GM18907 (cell line): ENCODE data around the gene ADGRD2.
"Not testable (repeated sequence)": the region's sequence is repeated elsewhere in the genome, so short reads cannot be mapped to it uniquely, and the experiment has no call there.

ENCODE experiments used
- ATAC-seq: cut with Tn5 transposase; IDR thresholded peaks from one replicate; pipeline ENCODE4 v1.9.1; 2021; ENCODE audit warnings: mild to moderate bottlenecking, moderate library complexity; ENCODE audit not compliant: unreplicated experiment

ADGRD2 gene, protein sequence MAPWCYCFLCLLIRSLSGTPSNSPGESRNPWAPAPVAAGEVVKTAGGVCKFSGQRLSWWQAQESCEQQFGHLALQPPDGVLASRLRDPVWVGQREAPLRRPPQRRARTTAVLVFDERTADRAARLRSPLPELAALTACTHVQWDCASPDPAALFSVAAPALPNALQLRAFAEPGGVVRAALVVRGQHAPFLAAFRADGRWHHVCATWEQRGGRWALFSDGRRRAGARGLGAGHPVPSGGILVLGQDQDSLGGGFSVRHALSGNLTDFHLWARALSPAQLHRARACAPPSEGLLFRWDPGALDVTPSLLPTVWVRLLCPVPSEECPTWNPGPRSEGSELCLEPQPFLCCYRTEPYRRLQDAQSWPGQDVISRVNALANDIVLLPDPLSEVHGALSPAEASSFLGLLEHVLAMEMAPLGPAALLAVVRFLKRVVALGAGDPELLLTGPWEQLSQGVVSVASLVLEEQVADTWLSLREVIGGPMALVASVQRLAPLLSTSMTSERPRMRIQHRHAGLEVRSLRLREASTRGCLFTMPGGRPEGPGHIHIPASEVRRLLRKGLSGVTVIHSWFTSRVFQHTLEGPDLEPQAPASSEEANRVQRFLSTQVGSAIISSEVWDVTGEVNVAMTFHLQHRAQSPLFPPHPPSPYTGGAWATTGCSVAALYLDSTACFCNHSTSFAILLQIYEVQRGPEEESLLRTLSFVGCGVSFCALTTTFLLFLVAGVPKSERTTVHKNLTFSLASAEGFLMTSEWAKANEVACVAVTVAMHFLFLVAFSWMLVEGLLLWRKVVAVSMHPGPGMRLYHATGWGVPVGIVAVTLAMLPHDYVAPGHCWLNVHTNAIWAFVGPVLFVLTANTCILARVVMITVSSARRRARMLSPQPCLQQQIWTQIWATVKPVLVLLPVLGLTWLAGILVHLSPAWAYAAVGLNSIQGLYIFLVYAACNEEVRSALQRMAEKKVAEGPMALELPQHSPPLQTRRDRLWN

DNA sequence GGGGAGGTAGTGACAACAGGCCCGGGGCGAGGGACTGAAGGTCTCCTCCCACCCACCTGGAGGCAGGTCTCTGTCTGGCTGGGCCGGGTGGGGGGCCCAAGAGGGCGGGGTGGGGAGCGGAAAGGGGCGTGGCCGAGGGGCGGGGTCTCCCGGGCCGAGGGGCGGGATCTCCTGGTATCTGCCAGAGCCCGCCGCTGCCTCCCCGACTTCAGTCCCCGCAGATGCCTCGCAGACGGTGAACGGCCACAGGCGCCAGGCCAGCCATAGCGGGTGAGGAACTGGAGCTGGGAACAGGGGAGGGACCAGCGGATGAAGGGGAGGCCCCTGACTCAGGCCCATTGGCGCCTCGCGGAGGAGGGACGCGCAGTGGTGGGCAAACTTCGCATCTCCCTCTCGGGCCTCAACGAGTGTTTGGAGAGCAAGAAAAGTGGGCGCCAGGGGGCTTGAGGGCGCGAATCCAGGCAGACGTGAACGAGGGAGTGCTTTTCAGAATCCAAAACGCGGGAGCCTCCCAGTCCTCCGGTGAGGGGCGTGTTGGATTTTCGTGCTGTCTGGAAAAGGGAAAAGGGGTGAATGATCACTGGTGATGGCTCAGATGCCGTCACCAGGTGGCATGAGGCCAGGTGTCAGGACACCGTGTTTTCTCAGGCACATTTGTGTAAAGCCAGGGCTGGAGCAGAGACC, at the start of gene ADGRD2:
Gene ADGRD2 (plus strand): TSS at position 211 of the 684 bp plus-strand sequence. CDS start 1,216 bp downstream, outside the sequence.
- no peak for ATAC-seq

DNA sequence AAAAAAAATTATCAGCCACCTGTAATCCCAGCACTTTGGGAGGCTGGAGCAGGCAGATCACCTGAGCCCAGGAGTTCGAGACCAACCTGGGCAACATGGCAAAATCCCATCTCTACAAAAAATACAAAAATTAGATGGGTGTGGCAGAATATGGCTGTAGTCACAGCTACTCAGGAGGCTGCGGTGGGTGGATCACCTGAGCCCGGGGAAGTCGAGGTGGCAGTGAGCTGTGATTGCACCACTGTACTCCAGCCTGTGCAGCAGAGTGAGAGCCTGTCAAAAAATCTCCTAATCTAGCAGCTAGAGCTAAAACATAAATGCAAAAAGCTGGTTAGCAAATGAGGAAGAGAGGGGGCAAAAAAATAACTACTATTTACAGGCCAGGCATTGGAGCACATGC, 47.0 kb upstream of the ADGRD2 start:
- no peak for ATAC-seq

DNA sequence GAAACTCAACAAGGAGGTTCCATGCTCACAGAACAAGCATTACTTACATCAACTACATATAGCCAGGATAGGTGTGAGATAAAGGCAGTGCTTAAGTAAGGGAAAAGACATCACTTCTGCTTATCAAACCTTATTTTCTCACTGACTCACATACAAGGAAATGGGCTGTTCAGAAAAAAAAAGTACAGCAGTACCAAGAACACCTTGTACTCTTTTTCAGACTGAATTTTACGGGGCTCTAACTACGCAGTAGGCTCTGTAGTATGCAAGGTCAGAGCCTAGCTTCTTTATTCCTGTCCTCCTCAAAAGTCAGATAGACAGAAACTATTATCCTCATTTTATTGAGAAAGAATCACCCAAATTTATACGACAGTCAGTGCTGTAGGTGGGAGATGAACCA, 40.8 kb upstream of the ADGRD2 start:
- ATAC-seq, result no peak

DNA sequence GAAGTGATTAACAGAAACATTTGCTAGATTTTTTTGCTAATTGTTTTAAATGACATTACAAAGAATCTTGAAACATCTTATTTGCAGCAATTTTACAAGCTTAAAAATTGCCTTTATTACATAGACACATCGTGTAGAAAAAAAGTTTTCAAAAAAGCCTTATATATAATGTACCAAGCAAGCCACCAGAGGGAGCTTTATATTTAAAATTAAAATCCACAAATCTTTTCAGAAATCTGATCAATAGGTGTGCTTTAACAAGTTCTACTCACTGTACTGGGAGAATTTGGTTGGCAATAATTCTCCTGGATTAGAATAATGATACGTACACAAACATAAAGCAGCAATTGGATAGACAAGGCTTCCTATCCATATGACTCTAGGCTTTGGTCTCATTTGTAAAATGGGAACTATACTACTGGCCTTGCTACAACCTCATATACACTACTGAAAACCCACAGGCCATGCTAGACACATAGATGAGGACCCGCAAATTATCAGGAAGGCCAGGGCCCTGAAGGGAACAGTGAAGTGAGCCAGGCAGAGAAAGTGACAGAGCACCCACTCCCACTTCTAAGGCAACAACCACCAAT, 39.8 kb upstream of the ADGRD2 start:
- no peak for ATAC-seq

DNA sequence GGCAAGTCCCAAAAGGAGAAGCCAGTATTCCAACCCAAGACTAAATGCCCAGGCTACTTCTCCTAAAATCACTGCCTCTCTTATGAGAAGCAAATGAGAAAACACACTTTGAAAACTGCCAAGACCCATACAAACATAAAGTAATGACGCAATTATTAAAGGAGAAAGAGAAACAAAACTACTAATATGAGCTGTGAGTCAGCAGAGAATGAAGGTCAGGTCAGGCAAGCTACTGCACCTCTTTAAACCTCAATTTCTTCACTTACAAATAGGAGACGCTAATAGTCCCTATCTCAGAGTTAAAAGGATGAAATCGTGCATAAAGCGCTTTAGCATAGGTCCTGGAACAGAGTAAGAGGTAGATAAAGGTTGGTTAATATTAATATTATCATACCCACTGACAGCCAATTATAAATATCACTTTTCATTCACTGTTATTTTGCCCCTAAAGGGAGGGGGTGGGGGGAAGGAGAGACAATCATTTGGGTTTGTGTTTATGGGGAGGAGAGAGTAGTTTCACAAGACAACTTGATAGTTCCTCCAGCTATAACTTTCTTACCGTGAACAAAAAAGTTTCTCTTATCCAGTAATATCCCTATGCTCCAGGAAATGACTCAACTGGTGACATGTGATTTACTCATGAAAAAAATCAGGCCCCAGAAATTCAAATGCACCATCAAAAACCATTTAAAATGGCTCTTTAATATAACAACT, 38.6 kb upstream of the ADGRD2 start:
- ATAC-seq, result no peak

DNA sequence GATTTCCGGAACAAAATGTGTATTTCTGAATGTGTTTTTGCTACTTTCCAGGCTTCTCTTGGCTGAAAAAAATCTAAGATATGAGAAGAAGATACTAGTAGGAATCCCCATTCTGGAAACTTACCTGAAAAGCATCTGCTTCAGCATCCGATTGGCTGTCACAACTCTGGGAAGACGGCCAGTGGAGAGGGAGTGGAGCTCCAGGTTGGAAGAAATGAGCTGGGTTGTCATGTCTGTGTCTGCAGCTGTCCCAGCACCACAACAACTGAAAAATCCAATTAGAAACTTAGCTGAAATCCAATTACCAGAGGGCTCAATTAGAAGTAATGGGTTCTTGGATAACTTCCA, 38.0 kb upstream of the ADGRD2 start:
- no peak for ATAC-seq

DNA sequence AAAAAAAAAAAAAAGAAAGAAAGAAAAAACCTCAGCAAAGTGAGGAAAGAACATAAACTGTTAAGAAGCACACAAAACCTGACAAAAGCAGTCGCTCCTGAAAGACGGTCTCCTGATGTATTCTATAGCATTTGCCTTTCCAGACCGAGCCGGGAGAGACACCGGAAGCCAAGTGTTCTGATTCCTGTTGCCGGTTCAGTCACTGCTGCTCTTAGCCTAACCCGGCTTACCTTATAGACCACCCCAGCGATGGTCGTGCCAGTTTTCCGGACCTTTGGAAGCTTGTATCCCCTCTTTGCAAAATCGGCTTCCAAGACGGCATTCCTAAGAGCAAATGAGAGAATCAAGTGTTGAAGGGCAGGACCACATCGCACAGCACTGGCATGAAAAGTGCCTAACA, 35.6 kb upstream of the ADGRD2 start:
- no peak for ATAC-seq

DNA sequence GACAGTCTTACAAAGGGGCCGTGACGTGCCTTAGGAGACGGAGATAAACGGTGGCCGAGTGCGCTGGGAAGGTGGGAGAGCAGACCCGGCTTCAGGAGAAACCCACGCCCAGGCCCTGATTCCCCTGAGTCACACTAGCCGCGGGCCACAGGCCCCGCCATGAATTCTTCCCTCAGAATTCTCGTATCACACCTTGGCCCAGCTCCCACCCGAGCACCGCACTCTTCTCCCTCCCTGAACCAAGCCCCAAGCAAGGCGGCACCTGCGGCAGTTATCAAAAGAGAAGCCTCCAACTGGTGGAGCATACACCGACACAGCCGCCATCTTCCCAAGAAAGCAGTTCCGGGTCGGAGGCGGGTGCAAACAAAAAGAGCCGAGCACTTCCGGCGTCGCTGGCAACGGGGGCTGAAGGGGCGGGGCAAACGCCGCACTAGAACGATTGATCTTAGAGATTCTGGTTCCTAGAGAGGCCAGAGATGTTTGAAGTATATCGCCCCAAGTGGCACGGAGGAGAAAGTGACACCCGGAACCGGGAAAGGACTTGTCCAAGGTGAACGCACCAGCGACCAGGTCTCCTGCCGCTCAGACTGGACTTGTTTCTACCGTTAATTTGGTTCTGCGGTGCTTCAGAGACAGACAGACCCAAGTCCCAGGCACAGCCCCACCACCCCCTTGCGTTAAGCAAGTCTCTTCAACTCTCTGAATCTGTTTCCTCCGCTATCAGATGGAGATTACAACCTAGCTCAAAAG, 35.0 kb upstream of the ADGRD2 start, which contains the start of gene PSMB7:
Gene PSMB7 (minus strand): TSS at position 341 of the 750 bp plus-strand sequence. CDS start 17 bp downstream, at position 324.
- ATAC-seq, result peak; percentile 93

DNA sequence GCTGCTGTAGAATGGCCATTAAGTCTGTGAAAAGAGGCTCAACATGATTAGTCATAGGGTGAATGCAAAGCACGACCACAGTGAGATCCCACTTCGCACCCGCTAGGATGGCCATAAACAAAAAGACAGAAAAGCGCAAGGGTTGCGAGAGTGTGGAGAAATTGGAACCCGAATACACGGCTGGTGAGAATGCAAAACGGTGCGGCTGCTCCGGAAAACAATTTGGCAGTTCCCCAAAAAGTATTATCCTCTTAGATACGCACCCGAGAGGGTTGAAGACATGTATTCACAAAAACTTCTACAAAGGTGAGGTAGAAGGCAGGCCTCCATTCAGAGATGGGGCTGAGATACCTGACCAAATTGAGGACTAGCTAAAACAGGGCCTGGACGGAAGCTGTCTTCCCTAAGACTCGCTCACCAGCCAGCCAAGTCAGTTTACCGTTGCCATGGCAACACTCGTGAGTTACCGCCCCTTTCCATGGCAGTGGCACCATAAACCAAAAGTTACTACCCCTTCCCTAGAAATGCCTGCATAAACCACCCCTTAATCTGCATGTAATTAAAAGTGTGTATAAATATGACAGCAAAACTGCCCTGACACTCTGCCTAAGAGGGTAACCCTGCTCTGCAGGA, 34.3 kb upstream of the ADGRD2 start:
- no peak for ATAC-seq

DNA sequence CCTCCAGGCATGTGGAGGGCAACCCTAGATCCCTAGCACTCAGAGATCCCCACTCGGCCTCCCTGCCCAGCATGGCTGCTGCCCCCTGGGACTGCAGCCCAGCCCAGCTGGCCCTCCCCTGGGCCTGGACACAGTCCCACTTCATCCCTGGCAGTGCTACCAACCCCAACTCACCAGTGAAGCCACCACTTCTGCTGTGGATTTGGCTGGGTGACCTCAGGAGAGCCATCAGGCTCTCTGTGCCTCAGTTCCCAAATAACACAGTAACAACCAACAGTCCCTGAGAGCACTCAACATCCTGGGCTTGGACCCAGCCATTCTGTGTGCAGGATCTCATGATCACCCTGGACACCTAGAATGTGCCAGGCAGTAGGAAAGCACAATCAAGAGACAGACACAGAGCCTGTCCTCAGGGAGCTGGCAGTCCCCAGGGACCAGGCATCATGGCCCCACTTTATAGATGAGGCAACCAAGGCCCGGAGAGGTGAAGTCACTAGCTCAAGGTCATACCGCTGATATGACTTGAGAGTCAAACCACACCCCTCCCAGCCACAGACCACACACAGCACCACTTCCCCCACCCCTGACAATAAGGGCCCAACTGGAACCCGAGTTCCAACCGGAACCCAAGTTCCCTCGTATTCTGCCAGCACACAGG, 30.3 kb upstream of the ADGRD2 start:
- no peak for ATAC-seq

DNA sequence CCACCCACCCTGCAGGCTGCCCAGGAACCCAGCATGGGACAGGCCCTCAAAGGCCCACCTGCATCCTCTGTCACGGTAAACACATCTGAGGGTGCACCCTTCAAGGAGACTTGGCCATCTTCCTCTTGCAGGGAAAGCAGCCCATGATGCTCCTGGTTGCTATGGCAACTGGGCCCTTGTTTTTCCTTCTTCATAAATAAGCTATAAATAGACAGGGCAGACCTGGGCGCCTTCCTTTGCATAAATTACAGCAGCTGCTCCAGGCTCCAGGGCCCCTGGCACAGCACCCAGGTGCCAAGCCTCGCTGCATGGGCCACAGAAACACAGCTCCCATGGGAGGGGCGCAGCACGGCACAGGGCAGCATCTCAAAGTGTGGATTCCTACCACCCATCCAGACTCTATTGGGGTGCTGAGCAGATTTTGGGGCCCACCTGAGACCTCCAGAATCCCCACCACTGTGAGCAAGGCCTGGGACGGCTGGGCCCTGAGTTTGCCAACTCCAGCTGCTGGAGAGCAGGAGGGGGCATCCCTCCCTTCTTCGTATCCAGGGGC, 29.2 kb upstream of the ADGRD2 start:
- no peak for ATAC-seq

DNA sequence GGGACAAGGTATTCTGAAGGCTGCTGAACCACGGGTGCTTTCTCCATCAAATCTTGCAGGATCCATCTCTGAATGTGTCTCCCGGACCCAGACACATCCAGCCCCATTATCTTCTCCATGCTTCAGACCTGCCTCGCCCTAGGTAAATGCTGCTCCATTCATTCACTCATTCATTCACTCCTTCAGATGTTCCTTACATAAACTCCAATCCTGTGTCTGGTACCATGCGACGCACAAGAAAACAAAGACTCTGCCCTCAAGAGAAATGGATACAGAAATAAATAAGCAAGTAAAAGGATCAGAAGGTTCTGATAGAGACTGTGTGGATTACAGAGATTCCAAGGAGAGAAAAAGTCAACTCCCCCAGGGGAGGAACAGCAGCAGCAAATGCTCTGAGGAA, 27.1 kb upstream of the ADGRD2 start:
- no peak for ATAC-seq

DNA sequence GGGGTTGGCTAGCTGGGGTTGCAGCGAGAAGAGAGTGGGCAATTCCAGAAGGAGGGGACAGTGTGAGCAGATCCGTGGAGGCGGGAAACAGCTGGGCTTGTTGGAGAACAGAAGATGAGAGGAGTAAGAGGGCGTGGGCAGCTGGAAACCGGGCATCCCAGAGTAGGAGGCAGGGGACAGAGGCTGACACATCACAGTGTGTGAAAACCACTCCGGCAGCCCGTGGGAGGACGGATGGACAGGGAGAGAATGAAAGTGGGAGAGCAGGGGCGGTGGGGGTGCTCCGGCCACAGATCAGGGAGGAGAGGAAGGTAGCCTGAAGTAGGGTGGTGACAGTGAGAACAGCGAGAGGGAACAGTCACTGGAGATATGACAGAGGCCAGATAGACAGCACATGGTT, 26.7 kb upstream of the ADGRD2 start:
- no peak for ATAC-seq

DNA sequence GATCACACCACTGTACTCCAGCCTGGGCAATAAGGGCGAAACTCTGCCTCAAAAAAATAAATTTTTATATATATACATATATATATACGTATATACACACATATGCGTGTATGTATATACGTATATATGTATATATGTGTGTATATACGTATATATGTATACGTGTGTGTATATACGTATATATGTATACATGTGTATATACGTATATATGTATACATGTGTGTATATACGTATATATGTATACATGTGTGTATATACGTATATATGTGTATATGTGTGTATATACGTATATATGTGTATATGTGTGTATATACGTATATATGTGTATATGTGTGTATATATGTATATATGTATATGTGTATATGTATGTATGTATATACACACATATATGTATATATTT, 24.5 kb upstream of the ADGRD2 start:
- ATAC-seq, result not testable (repeated sequence)

DNA sequence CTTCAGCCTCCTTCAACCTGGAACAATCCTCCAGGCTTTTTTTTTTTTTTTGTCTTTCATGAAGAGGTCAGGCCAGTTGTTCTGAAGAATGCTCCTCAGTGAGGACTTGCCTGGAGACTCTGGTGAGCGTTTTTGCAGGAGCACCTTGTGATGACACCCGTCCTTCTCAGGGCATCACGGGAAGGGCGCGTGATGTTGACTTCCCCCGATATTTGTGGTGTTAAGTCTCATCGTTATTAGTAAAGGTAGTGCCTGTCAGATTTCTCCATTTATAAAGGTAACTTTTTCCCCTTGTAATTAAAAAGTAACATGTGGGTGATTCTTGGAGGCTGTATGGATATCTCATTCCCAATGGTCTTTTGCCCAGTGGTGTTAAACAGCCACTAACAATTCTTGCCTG, 23.9 kb upstream of the ADGRD2 start:
- ATAC-seq, result no peak

DNA sequence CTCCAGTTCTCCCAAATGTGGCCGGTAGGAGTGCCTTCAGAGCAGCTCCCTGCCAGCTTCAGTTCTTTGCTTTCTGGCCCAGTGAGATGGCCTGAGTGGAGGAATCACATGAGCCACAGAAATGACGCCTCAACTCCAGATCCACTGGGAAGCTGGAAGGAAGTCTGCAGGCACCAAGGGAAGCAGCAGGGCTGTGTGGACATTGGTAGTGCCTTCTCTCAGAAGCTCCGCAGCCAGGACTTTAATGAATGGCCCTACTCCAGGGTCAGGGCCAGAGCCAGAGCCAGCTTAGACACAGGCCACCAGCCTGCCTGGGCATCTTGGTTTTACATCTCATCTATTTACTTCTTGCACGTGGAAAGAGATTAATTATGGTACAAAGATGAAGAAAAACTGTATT, 23.0 kb upstream of the ADGRD2 start:
- no peak for ATAC-seq

DNA sequence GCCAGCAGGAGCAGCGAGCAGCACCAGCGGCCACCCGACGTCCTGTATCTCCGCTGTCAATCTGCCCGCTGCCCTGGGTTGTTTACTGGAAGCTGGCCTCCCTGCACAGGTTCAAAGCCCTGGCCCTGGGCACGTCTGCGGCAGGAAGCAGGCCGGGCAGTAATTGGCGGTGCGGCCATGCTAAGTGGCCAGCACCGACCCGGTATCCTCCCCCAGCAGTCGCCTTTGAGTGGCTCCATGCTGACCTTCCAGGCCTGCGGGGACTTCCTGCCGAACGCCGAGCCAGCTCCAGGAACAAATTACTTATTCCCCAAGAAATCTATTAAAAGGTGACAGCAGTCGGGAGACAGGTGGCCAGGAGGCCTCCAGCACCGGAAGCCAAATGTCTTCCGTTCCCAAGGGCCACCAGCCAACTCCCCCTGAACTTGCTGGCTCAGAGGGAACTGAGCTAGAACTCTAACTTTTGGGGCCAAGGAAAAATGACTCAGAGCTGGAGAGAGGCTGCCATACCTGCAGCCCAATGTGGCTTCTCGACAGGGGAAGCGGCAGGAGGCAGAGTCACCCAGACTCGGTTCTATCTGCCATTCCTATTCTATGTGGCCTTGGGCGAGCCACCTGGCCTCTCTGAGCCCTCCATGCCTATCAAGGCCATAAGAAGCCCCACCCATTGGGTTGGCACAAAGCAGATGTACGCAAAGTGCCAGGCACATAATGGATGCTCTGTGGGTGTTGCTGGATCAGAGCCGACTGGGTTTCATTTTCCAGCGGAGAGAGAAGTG, 21.3 kb upstream of the ADGRD2 start:
- no peak for ATAC-seq

DNA sequence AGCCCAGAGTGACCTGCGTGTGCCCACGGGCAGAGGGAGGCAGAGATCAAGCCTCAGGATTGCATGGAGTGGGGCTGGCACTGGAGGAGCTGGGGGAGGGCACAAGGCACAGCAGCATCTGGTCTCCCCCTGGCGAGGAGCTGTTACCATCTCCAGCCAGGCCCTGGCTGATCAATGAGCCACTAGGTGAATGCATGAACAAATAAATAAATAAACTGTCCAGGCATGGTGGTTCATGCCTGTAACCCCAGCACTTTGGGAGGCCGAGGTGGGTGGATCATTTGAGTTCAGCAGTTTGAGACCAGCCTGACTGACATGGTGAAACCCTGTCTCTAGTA, 20.8 kb upstream of the ADGRD2 start:
- no peak for ATAC-seq
